Spinal cord (tissue), 10 donors: ENCODE data around the gene CFAP73. TPM values are rescaled to one million over a fixed set of nuclear protein-coding genes. Genes with fewer than 3 reads are reported as not detected.

ENCODE experiments used
- DNase-seq, 6 donors: peaks; one replicate each; pipeline versions ENCODE4 v3.0.0 to v3.0.0-alpha.2; 2013 to 2015; ENCODE audit warnings: low spot score in 6 of 6, low read depth in 4 of 6
- H3K27ac ChIP-seq: one replicate; pipeline ENCODE4 v1.5.1; 2013; ENCODE audit warnings: low read depth, low read length, control low read depth
- H3K27me3 ChIP-seq: one replicate; pipeline ENCODE4 v1.6.1; 2013; ENCODE audit warnings: low read length; ENCODE audit not compliant: control insufficient read depth, insufficient read depth
- H3K36me3 ChIP-seq: one replicate; pipeline ENCODE4 v1.6.1; 2013; ENCODE audit warnings: low read length; ENCODE audit not compliant: control insufficient read depth, insufficient read depth
- H3K4me1 ChIP-seq: one replicate; pipeline ENCODE4 v1.6.1; 2013; ENCODE audit warnings: low read length; ENCODE audit not compliant: control insufficient read depth, insufficient read depth
- H3K4me3 ChIP-seq: one replicate; pipeline ENCODE4 v1.5.1; 2013; ENCODE audit warnings: low read depth, low read length, control low read depth
- H3K9me3 ChIP-seq: one replicate; pipeline ENCODE4 v1.6.1; 2013; ENCODE audit warnings: low read length; ENCODE audit not compliant: control insufficient read depth, insufficient read depth
- WGBS: methylation state at CpG from one replicate; pipeline ENCODE4 v1.1.5; 2013; ENCODE audit warnings: missing lambda C conversion rate; ENCODE audit not compliant: insufficient coverage; 5-methylcytosine and 5-hydroxymethylcytosine counted together
- long read RNA-seq, 4 donors: transcript quantifications; one replicate each; lab custom pipeline, GENCODE V29; 2026
- polyA plus RNA-seq, 2 donors: library from polyadenylated mRNA; unstranded; fragments of 120-200 nt; gene quantifications; one replicate each; pipeline ENCODE4 v1.2.1, GENCODE V29; 2013; ENCODE audit not compliant: insufficient read length in 2 of 2
- total RNA-seq, 2 donors: library from RNA; depleted of rRNA in 1 of 2; stranded (reverse); fragments of 120-200 nt in 1 of 2; fragments of >200 nt in 1 of 2; gene quantifications; one replicate each; pipeline versions ENCODE4 v1.2.3 to v1.2.4, GENCODE V29; 2013 to 2014
- donor health status: healthy.

The CFAP73 gene
- total RNA-seq (1 to 10 TPM; 1.2 to 7.6 TPM), polyA plus RNA-seq (10 to 100 TPM; 12.4 to 14.9 TPM)
- long read RNA-seq, donor 1 = 0 reads
- long read RNA-seq, donor 2, partial matches to known transcripts = 8 of 10 reads
- long read RNA-seq, donor 2, other reads (novel, unspliced or antisense) = 0 of 10 reads
- long read RNA-seq, donor 3, partial matches to known transcripts = 0 of 1 reads
- long read RNA-seq, donor 3, other reads (novel, unspliced or antisense) = 0 of 1 reads
- long read RNA-seq, donor 4 = 0 reads

DNA sequence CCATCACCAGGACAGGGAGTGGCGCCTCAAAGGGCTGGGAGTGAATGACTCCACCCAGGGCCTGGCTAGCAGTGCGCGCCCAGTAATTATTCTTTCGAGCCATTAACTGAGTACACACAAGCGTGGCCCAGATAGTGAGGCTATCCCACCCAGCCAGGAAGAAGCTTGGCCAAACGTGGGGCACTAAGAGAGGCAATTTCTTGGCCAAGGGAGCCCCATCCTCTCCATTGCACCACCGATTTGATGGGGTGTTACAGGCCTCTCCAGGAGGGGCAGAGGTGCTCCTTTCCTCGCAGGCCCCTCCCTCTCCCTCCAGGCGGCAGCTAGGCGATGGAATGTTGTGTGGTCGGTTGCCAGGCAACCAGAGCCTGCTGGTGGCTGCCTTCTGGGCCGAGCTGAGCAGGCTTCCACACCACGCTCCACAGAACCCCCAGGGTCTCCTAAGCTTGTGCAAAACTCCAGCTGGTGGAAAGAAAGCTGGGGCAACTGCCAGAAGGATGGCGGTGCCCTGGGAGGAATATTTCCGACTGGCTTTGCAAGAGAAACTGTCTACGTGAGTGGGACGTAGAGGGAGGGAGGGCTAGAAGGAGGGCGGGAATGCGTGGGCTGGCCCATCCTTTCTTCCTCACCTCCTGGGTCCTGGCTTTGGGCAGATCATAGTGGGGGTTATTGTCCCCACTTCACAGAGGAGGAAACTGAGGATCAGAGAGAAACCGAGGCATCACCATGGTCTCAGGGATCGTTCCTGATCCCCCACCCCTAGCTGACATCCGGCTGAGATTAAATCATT, at the start of gene CFAP73:
CFAP73 (plus strand) TSS at position 364 of the 790 bp plus-strand sequence; CDS start at position 498, 134 bp downstream.
- Histone ChIP-seq H3K4me3 (no peak within 1 kb of the TSS), H3K36me3 (no peaks in the 10 kb centered on the region), H3K9me3 (peaks cover 1% of the 10 kb centered on the region), H3K4me1 (peaks cover 39% of the 10 kb centered on the region), H3K27ac (no peak within 1 kb of the TSS), H3K27me3 (peaks cover 24% of the 10 kb centered on the region)
- WGBS = 13% methylated on average over 13 of the region's 22 CpGs
- DNase-seq = peak; percentile 68 to 98 (median 80)

DNA sequence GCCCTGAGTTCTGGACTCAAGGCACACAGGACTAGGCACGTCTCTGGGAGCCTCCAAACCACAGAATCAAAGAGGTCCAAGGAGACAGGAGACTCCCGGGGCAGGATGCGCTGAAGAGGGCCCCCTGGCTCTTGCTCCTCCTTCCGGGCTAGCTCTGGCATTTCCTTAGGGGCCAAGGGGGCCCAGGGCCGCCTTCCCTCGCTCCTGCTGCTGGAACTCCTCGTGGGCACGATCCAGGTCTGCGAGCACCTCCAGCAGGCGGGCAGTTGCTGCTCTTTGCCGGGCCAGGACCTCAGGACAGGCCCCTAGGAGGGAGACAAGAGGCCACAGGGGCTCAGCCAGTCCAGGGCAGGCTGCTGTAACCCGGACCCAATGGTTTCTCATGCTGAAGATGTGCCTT, 49.8 kb upstream of the CFAP73 start:
- Histone ChIP-seq H3K4me3 (no peak overlapping the region), H3K4me1 (peaks cover 35% of the 10 kb centered on the region), H3K9me3 (no peaks in the 10 kb centered on the region), H3K36me3 (peaks cover 31% of the 10 kb centered on the region), H3K27ac (no peak overlapping the region), H3K27me3 (no peaks in the 10 kb centered on the region)
- WGBS = 76% methylated on average over 11 of the region's 12 CpGs
- no peak for DNase-seq

DNA sequence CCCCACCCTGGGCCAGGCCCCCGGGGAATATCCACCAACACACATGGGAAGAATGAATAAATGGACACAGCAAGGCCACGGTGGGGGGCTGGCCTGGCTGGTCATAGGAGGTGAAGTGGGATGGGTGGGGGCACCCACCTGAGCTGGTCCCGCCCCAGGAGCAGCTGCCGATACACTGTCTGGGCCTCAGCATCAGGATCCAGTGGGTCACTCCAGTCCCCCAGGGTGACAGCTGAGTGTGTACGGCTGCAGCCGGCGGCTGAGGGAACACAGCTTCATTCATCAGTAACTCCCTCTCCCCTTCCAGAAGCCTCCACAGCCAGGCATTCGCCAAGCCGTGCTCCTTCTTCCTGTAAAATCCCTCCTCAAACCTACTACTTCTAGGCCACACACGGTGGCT, 47.8 kb upstream of the CFAP73 start:
- 63% methylated on average over 9 of the region's 10 CpGs for WGBS
- Histone ChIP-seq H3K27me3 (no peaks in the 10 kb centered on the region), H3K4me1 (peaks cover 37% of the 10 kb centered on the region), H3K4me3 (no peak overlapping the region), H3K36me3 (peaks cover 12% of the 10 kb centered on the region), H3K9me3 (no peaks in the 10 kb centered on the region), H3K27ac (no peak overlapping the region)
- DNase-seq = no peak

GRCh38 chr12:113102811-113103210, 46.7 kb upstream of the CFAP73 start:
- 95% methylated on average over 4 of the region's 5 CpGs for WGBS
- no peak for DNase-seq
- H3K36me3 ChIP-seq = peaks cover 4% of the 10 kb centered on the region
- no peaks in the 10 kb centered on the region for H3K27me3 ChIP-seq
- H3K4me1 ChIP-seq = peaks cover 26% of the 10 kb centered on the region
- no peak overlapping the region for H3K27ac ChIP-seq
- H3K4me3 ChIP-seq = no peak overlapping the region
- H3K9me3 ChIP-seq = no peaks in the 10 kb centered on the region

- no peak overlapping the region for H3K27ac ChIP-seq
- WGBS = 3% methylated on average over 38 of the region's 43 CpGs
- no peaks in the 10 kb centered on the region for H3K9me3 ChIP-seq
- peaks cover 4% of the 10 kb centered on the region for H3K36me3 ChIP-seq
- DNase-seq = peak in 1 of 6 donors; percentile 65
- H3K27me3 ChIP-seq = no peaks in the 10 kb centered on the region
- peak overlapping the region; percentile 18 for H3K4me3 ChIP-seq
- H3K4me1 ChIP-seq = peaks cover 15% of the 10 kb centered on the region
Observed at GRCh38 chr12:113103756-113104450, 45.6 kb upstream of the CFAP73 start.

GRCh38 chr12:113104953-113105510, 44.5 kb upstream of the CFAP73 start:
- Histone ChIP-seq H3K36me3 (no peaks in the 10 kb centered on the region), H3K27me3 (no peaks in the 10 kb centered on the region)
- 84% methylated on average over 12 of the region's 13 CpGs for WGBS

DNA sequence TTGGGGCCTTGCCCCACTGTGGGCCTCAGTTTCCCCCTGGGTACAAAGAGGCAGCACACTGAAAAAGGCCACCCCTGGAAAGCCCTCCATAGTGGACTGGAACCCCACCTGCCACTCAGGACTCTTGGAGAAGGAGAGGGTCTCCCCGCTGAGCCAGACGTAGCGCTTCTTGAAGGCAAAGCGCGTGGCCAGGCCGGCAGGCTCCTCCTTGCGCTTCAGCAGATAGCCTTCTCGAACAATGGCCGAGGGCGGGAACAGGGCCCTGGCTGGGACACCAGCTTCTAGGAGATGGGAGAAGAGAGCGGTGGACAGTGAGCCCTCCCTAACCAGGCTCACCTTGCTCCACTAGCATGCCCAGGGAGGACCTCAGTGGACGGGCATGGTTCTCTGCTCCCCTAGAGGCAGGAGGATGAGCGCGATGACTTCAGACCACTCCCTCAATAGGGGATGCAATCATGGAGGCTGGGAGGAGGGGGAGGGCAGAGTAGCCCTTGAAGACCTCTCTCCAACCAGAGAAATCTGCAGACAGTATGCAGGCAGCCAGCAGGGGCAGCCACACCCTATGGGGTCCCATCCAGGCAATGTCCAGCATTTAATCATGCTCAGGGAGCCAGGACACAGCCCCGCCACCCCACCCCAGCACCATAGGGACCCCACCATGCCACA, 43.8 kb upstream of the CFAP73 start:
- Histone ChIP-seq H3K27ac (no peak overlapping the region), H3K27me3 (no peaks in the 10 kb centered on the region), H3K9me3 (no peaks in the 10 kb centered on the region), H3K4me1 (peaks cover 14% of the 10 kb centered on the region), H3K4me3 (no peak overlapping the region), H3K36me3 (no peaks in the 10 kb centered on the region)
- WGBS = 89% methylated on average over 11 of the region's 15 CpGs
- DNase-seq = no peak

More at GRCh38 chr12:113104953-113105510, 44.5 kb upstream of the CFAP73 start:
- Histone ChIP-seq H3K9me3 (no peaks in the 10 kb centered on the region), H3K4me3 (no peak overlapping the region), H3K27ac (no peak overlapping the region), H3K4me1 (peaks cover 14% of the 10 kb centered on the region)
- DNase-seq = no peak

GRCh38 chr12:113106361-113106760, 43.2 kb upstream of the CFAP73 start:
- Histone ChIP-seq H3K36me3 (no peaks in the 10 kb centered on the region), H3K4me3 (no peak overlapping the region), H3K9me3 (no peaks in the 10 kb centered on the region), H3K27ac (no peak overlapping the region), H3K4me1 (peaks cover 14% of the 10 kb centered on the region), H3K27me3 (no peaks in the 10 kb centered on the region)
- DNase-seq = no peak
- WGBS = 65% methylated on average over 1 of the region's 1 CpG

DNA sequence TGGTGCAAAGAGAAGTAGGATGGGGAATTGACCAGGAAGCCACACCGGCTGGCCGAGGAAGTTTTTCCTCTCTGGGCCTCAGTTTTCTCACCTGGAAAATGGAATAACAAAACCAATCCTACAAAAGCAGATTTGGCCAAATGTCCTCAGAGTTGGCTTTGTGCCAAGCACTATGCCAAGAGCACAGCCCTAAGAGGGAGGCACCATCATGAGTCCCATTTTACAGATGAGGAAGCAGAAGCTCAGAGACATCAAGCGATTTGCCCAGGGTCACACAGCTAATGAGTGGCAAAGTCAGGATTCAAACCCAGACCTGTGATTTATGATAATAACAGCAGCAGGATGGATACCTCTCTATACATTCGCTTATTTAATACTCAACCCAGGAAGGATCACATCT, 41.2 kb upstream of the CFAP73 start:
- H3K4me1 ChIP-seq = peaks cover 10% of the 10 kb centered on the region
- DNase-seq = no peak
- no peaks in the 10 kb centered on the region for H3K27me3 ChIP-seq

More for the DNA sequence above, 41.2 kb upstream of the CFAP73 start:
- Histone ChIP-seq H3K36me3 (peaks cover 4% of the 10 kb centered on the region), H3K4me3 (no peak overlapping the region), H3K9me3 (no peaks in the 10 kb centered on the region), H3K27ac (no peak overlapping the region)
- no CpG with 5 or more reads among the region's 4 CpGs for WGBS
